H9 (cell line): Measurements from ENCODE around the gene RFFL. TPM values are rescaled to one million over a fixed set of nuclear protein-coding genes. Genes with fewer than 3 reads are reported as not detected.
A peak's percentile ranks its signal among the peaks of the same experiment; 100 is the strongest.

ENCODE experiments used
- DNase-seq: peaks from one replicate; pipeline ENCODE4 v3.0.0-alpha.2; 2017
- H2AFZ ChIP-seq: one replicate; pipeline ENCODE4 v1.6.1; 2013; ENCODE audit warnings: mild to moderate bottlenecking, low read length, control low read depth, moderate library complexity
- H2AK5ac ChIP-seq: 2 replicates; pipeline ENCODE4 v1.6.1; 2013; ENCODE audit warnings: low read length, control low read depth, mixed read lengths; ENCODE audit not compliant: insufficient read length
- H2BK120ac ChIP-seq: one replicate; pipeline ENCODE4 v1.6.1; 2013; ENCODE audit warnings: low read depth, mild to moderate bottlenecking, low read length, control low read depth, inconsistent platforms; ENCODE audit not compliant: poor library complexity, severe bottlenecking
- H2BK12ac ChIP-seq: 2 replicates; pipeline ENCODE4 v1.6.1; 2013; ENCODE audit warnings: low read length, control low read depth, mixed read lengths, low read depth; ENCODE audit not compliant: insufficient read length
- H2BK15ac ChIP-seq: 2 replicates; pipeline ENCODE4 v1.6.1; 2013; ENCODE audit warnings: low read depth, low read length, control low read depth
- H2BK20ac ChIP-seq: one replicate; pipeline ENCODE4 v1.6.1; 2013; ENCODE audit warnings: low read depth, mild to moderate bottlenecking, low read length, control low read depth, inconsistent platforms; ENCODE audit not compliant: poor library complexity, severe bottlenecking
- H2BK5ac ChIP-seq: 2 replicates; pipeline ENCODE4 v1.6.1; 2013; ENCODE audit warnings: low read length, control low read depth, mixed read lengths; ENCODE audit not compliant: insufficient read length
- H3K14ac ChIP-seq: 2 replicates; pipeline ENCODE4 v1.6.1; 2013; ENCODE audit warnings: low read length, control low read depth; ENCODE audit not compliant: insufficient read depth
- H3K18ac ChIP-seq: 2 replicates; pipeline ENCODE4 v1.6.1; 2013; ENCODE audit warnings: low read depth, mild to moderate bottlenecking, mixed read lengths, low read length, control low read depth; ENCODE audit not compliant: insufficient read length
- H3K23ac ChIP-seq: 2 replicates; pipeline ENCODE4 v1.6.1; 2013; ENCODE audit warnings: low read length, control low read depth, mixed read lengths, low read depth; ENCODE audit not compliant: insufficient read length
- H3K23me2 ChIP-seq: 2 replicates; pipeline ENCODE4 v1.6.1; 2013; ENCODE audit warnings: low read depth, mild to moderate bottlenecking, mixed read lengths, low read length, control low read depth; ENCODE audit not compliant: insufficient read length, poor library complexity, severe bottlenecking
- H3K27ac ChIP-seq: 2 replicates; pipeline ENCODE4 v1.5.1; 2013; ENCODE audit warnings: low read length, control low read depth, mixed read lengths, low read depth; ENCODE audit not compliant: insufficient read length
- H3K27me3 ChIP-seq: 2 replicates; pipeline ENCODE4 v1.6.1; 2013; ENCODE audit warnings: low read length, control low read depth, inconsistent platforms; ENCODE audit not compliant: insufficient read depth
- H3K4ac ChIP-seq: 2 replicates; pipeline ENCODE4 v1.6.1; 2013; ENCODE audit warnings: low read depth, mild to moderate bottlenecking, control low read depth, inconsistent platforms, low read length, moderate library complexity
- H3K4me1 ChIP-seq: 2 replicates; pipeline ENCODE4 v1.6.1; 2013; ENCODE audit warnings: low read length, control low read depth, inconsistent platforms; ENCODE audit not compliant: insufficient read depth
- H3K4me2 ChIP-seq: 2 replicates; pipeline ENCODE4 v1.6.1; 2013; ENCODE audit warnings: low read length, control low read depth, mixed read lengths; ENCODE audit not compliant: insufficient read length, insufficient read depth
- H3K56ac ChIP-seq: 2 replicates; pipeline ENCODE4 v1.6.1; 2013; ENCODE audit warnings: low read depth, mild to moderate bottlenecking, mixed read lengths, low read length, control low read depth; ENCODE audit not compliant: insufficient read length
- H3K79me1 ChIP-seq: 2 replicates; pipeline ENCODE4 v1.6.1; 2013; ENCODE audit warnings: low read depth, mild to moderate bottlenecking, moderate library complexity, low read length, control low read depth, inconsistent platforms; ENCODE audit not compliant: insufficient read depth, poor library complexity, severe bottlenecking
- H3K79me2 ChIP-seq: 2 replicates; pipeline ENCODE4 v1.6.1; 2013; ENCODE audit warnings: low read length, control low read depth, inconsistent platforms; ENCODE audit not compliant: insufficient read depth
- H3K9ac ChIP-seq: 2 replicates; pipeline ENCODE4 v1.6.1; 2013; ENCODE audit warnings: low read length, control low read depth, mixed read lengths; ENCODE audit not compliant: insufficient read length; ENCODE audit errors: extremely low read depth
- H3K9me3 ChIP-seq: one replicate; pipeline ENCODE4 v1.6.1; 2013; ENCODE audit warnings: low read depth, low read length, inconsistent platforms; ENCODE audit not compliant: control insufficient read depth
- H3T11ph ChIP-seq: one replicate; pipeline ENCODE4 v1.6.1; 2013; ENCODE audit warnings: mild to moderate bottlenecking, low read length, control low read depth, inconsistent platforms
- H4K20me1 ChIP-seq: one replicate; pipeline ENCODE4 v1.6.1; 2013; ENCODE audit not compliant: control insufficient read depth, insufficient read length, insufficient read depth
- H4K5ac ChIP-seq: 2 replicates; pipeline ENCODE4 v1.6.1; 2013; ENCODE audit warnings: low read depth, mild to moderate bottlenecking, mixed read lengths, low read length, control low read depth; ENCODE audit not compliant: insufficient read length
- H4K8ac ChIP-seq: replicated peaks from 2 replicates; pipeline ENCODE4 v1.6.1; 2013; ENCODE audit warnings: low read length, control low read depth, mixed read lengths, low read depth; ENCODE audit not compliant: insufficient read length
- H4K91ac ChIP-seq: 2 replicates; pipeline ENCODE4 v1.6.1; 2013; ENCODE audit warnings: low read depth, mild to moderate bottlenecking, moderate library complexity, mixed read lengths, low read length, control low read depth; ENCODE audit not compliant: insufficient read length
- H3K27ac Mint-ChIP-seq, 3 experiments: 2 replicates in 2 of 3; 3 replicates in 1 of 3; pipeline ENCODE4 v1.8.0; 2020 to 2021; ENCODE audit warnings: mixed read lengths in 3 of 3, mild to moderate bottlenecking in 1 of 3, moderate library complexity in 1 of 3
- H3K27me3 Mint-ChIP-seq: 2 replicates; pipeline ENCODE4 v1.8.0; 2021; ENCODE audit warnings: low read depth, mild to moderate bottlenecking, moderate library complexity, mixed read lengths
- H3K36me3 Mint-ChIP-seq, 3 experiments: 2 replicates in 2 of 3; 3 replicates in 1 of 3; pipeline ENCODE4 v1.8.0; 2020 to 2021; ENCODE audit warnings: low read depth in 3 of 3, mixed read lengths in 3 of 3; ENCODE audit not compliant: insufficient read depth in 1 of 3
- H3K4me1 Mint-ChIP-seq, 2 experiments: 2 replicates each; pipeline ENCODE4 v1.8.0; 2020; ENCODE audit warnings: mixed read lengths in 2 of 2
- H3K4me3 Mint-ChIP-seq, 2 experiments: 2 replicates in 1 of 2; 3 replicates in 1 of 2; pipeline ENCODE4 v1.8.0; 2020 to 2021; ENCODE audit warnings: mild to moderate bottlenecking in 2 of 2, mixed read lengths in 2 of 2, moderate library complexity in 1 of 2
- H3K9me3 Mint-ChIP-seq, 2 experiments: 2 replicates in 1 of 2; 3 replicates in 1 of 2; pipeline ENCODE4 v1.8.0; 2020; ENCODE audit warnings: mild to moderate bottlenecking in 2 of 2, mixed read lengths in 2 of 2, moderate library complexity in 1 of 2
- WGBS: extraction: QIAGEN DNeasy Blood & Tissue Kit; methylation state at CpG from one replicate; pipeline ENCODE4 v1.1.7; 2013; ENCODE audit warnings: missing lambda C conversion rate, low lambda C conversion rate, mixed read lengths; ENCODE audit not compliant: insufficient read length; ENCODE audit errors: extremely low coverage; 5-methylcytosine and 5-hydroxymethylcytosine counted together
- total RNA-seq: library from RNA; stranded (reverse); gene quantifications from 2 replicates; pipeline ENCODE4 v1.2.1, GENCODE V29; 2021
- TF ChIP-seq, protein P1 (sequence below): fragments of 200-600 bp; sonication (generic); conservative IDR thresholded peaks from 3 replicates; pipeline ENCODE4 v1.8.0; 2021; ENCODE audit warnings: antibody characterized with exemption, mild to moderate bottlenecking

The RFFL gene
- total RNA-seq, 1 experiment from 2014 or later = 21.1 TPM

DNA sequence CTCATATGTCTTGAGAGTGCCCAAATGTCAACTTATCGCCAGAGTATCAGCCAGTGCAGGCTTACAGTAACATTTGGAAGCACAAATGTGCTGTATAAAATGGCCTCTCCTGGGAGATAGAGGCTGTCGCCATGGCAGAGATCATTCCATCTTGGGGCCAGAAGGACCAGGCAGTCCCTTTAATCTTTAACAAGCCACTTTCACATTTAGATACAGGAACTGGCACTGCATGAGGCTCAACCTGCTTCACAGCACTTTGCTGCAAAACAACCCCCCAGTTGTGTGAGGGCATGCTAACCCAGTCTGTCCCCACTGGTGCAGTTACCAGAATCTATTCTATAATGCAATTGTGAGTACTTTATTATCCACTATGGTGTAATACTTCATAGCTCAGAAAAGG is 4.7 kb upstream of the RFFL start:
- H2AFZ ChIP-seq = no peak overlapping the region
- H3K27ac ChIP-seq = no peak overlapping the region
- no peaks in the 10 kb centered on the region for H3K36me3 Mint-ChIP-seq
- no peaks in the 10 kb centered on the region for H3K27me3 ChIP-seq
- H3K4me1 ChIP-seq = no peaks in the 10 kb centered on the region; the same call in 1 of the 2 replicates
- H3K27ac Mint-ChIP-seq = peak overlapping the region in 1 of 3 experiments; percentile 34; a peak in 1 of 7 replicates
- DNase-seq = no peak
- H3K18ac ChIP-seq = no peak overlapping the region
- H3K23ac ChIP-seq = no peak overlapping the region
- H3K9ac ChIP-seq = no peak overlapping the region
- no peaks in the 10 kb centered on the region for H3K79me1 ChIP-seq
- H3K9me3 ChIP-seq = no peaks in the 10 kb centered on the region
- H3K79me2 ChIP-seq = no peaks in the 10 kb centered on the region
- no peak overlapping the region for H3K56ac ChIP-seq
- no peaks in the 10 kb centered on the region for H3K23me2 ChIP-seq
- H3K27me3 Mint-ChIP-seq = no peaks in the 10 kb centered on the region
- no CpG with 5 or more reads among the region's 2 CpGs for WGBS
- no peak overlapping the region for H2BK15ac ChIP-seq
- no peak overlapping the region for H3K4me3 Mint-ChIP-seq
- no peak overlapping the region for H3T11ph ChIP-seq
- no peak overlapping the region for H3K14ac ChIP-seq
- H2AK5ac ChIP-seq = no peak overlapping the region
- no peak overlapping the region for H2BK120ac ChIP-seq
- TF ChIP-seq, protein P1, sequence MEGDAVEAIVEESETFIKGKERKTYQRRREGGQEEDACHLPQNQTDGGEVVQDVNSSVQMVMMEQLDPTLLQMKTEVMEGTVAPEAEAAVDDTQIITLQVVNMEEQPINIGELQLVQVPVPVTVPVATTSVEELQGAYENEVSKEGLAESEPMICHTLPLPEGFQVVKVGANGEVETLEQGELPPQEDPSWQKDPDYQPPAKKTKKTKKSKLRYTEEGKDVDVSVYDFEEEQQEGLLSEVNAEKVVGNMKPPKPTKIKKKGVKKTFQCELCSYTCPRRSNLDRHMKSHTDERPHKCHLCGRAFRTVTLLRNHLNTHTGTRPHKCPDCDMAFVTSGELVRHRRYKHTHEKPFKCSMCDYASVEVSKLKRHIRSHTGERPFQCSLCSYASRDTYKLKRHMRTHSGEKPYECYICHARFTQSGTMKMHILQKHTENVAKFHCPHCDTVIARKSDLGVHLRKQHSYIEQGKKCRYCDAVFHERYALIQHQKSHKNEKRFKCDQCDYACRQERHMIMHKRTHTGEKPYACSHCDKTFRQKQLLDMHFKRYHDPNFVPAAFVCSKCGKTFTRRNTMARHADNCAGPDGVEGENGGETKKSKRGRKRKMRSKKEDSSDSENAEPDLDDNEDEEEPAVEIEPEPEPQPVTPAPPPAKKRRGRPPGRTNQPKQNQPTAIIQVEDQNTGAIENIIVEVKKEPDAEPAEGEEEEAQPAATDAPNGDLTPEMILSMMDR = no peak
- no peak overlapping the region for H4K91ac ChIP-seq
- no peak overlapping the region for H3K4me2 ChIP-seq
- no peak overlapping the region for H2BK20ac ChIP-seq
- no peak overlapping the region for H4K8ac ChIP-seq
- H2BK12ac ChIP-seq = no peak overlapping the region
- no peak overlapping the region for H4K5ac ChIP-seq
- no peaks in the 10 kb centered on the region for H3K9me3 Mint-ChIP-seq
- no peak overlapping the region for H3K4ac ChIP-seq
- no peak overlapping the region for H2BK5ac ChIP-seq
- peaks cover 30 to 31% of the 10 kb centered on the region in 2 experiments for H3K4me1 Mint-ChIP-seq
- H4K20me1 ChIP-seq = no peaks in the 10 kb centered on the region
